IMR-90 (cell line): ENCODE measurements around the gene MICAL3. TPM values are rescaled to one million over a fixed set of nuclear protein-coding genes. Genes with fewer than 3 reads are reported as not detected.

Experiments
- ATAC-seq: fragments of 200-7000 bp; cut with Tn5 transposase; 2 replicates; pipeline ENCODE4 v1.9.1; 2020; ENCODE audit warnings: low read depth, mild to moderate bottlenecking, moderate library complexity
- BruUV-seq: library from RNA; stranded (reverse); fragments of 400-500 nt; replicated peaks from 2 replicates; lab custom pipeline; 2021; lab: Mats Ljungman, UMichigan
- CTCF ChIA-PET: fragments of 300-600 bp; formaldehyde crosslinking; extraction: SDS; loops from one replicate; lab custom pipeline; 2021; ENCODE audit warnings: antibody characterized with exemption; lab: Yijun Ruan, JAX
- POLR2A ChIA-PET: fragments of 300-600 bp; sonication (Branson Sonifier 250); formaldehyde crosslinking; loops from one replicate; lab custom pipeline; 2022; ENCODE audit warnings: antibody characterized with exemption; ENCODE audit not compliant: unreplicated experiment; lab: Charles Lee
- DNase-seq: peaks from one replicate; pipeline ENCODE4 v3.0.0; 2013
- H2AFZ ChIP-seq: replicated peaks from 2 replicates; pipeline ENCODE3; 2013; ENCODE audit warnings: low read length, mild to moderate bottlenecking; ENCODE audit not compliant: poor library complexity
- H2AK5ac ChIP-seq: 2 replicates; pipeline ENCODE4 v1.6.1; 2013; ENCODE audit warnings: low read depth, low read length, inconsistent platforms
- H2AK9ac ChIP-seq: replicated peaks from 2 replicates; pipeline ENCODE3; 2013; ENCODE audit warnings: mild to moderate bottlenecking, low read depth, low read length, moderate library complexity; ENCODE audit not compliant: poor library complexity
- H2BK120ac ChIP-seq: 2 replicates; pipeline ENCODE4 v1.6.1; 2013; ENCODE audit warnings: low read depth, low read length, inconsistent platforms
- H2BK15ac ChIP-seq: 3 replicates; pipeline ENCODE4 v1.6.1; 2013; ENCODE audit warnings: low read depth, low read length, inconsistent platforms
- H2BK20ac ChIP-seq: 2 replicates; pipeline ENCODE4 v1.6.1; 2013; ENCODE audit warnings: low read depth, mild to moderate bottlenecking, inconsistent platforms, low read length, moderate library complexity
- H2BK5ac ChIP-seq: 2 replicates; pipeline ENCODE4 v1.6.1; 2013; ENCODE audit warnings: mild to moderate bottlenecking, low read depth, low read length, inconsistent platforms; ENCODE audit not compliant: poor library complexity, severe bottlenecking
- H3K14ac ChIP-seq: replicated peaks from 2 replicates; pipeline ENCODE4 v1.6.1; 2013; ENCODE audit warnings: low read depth, low read length, inconsistent platforms
- H3K18ac ChIP-seq: 2 replicates; pipeline ENCODE4 v1.6.1; 2013; ENCODE audit warnings: low read depth, low read length, control low read depth
- H3K23ac ChIP-seq: 2 replicates; pipeline ENCODE4 v1.6.1; 2013; ENCODE audit warnings: low read depth, low read length, inconsistent platforms
- H3K27ac ChIP-seq: 2 replicates; pipeline ENCODE4 v1.5.1; 2013; ENCODE audit warnings: mild to moderate bottlenecking, control low read depth, low read length; ENCODE audit not compliant: insufficient read depth
- H3K27me3 ChIP-seq: 2 replicates; pipeline ENCODE4 v1.6.1; 2013; ENCODE audit warnings: low read length; ENCODE audit not compliant: control insufficient read depth, insufficient read depth
- H3K36me3 ChIP-seq: 2 replicates; pipeline ENCODE4 v1.6.1; 2013; ENCODE audit warnings: low read length, mixed read lengths; ENCODE audit not compliant: control insufficient read depth, insufficient read depth
- H3K4ac ChIP-seq: 2 replicates; pipeline ENCODE4 v1.6.1; 2013; ENCODE audit warnings: low read depth, low read length, inconsistent platforms
- H3K4me1 ChIP-seq: 2 replicates; pipeline ENCODE4 v1.6.1; 2013; ENCODE audit warnings: low read length, mixed read lengths; ENCODE audit not compliant: control insufficient read depth, insufficient read depth
- H3K4me2 ChIP-seq: 2 replicates; pipeline ENCODE4 v1.6.1; 2013; ENCODE audit warnings: low read depth, mild to moderate bottlenecking, control low read depth, low read length, moderate library complexity
- H3K4me3 ChIP-seq: 2 replicates; pipeline ENCODE4 v1.5.1; 2013; ENCODE audit warnings: low read depth, mild to moderate bottlenecking, control low read depth, low read length, moderate library complexity; ENCODE audit not compliant: insufficient read depth
- H3K56ac ChIP-seq: 2 replicates; pipeline ENCODE4 v1.6.1; 2013; ENCODE audit warnings: low read length, inconsistent platforms; ENCODE audit not compliant: insufficient read depth; ENCODE audit errors: extremely low read depth
- H3K79me1 ChIP-seq, 2 experiments: 2 replicates each; pipeline ENCODE4 v1.6.1; 2013; ENCODE audit warnings: low read length in 2 of 2, inconsistent platforms in 1 of 2, low read depth in 1 of 2
- H3K9ac ChIP-seq: 2 replicates; pipeline ENCODE4 v1.6.1; 2013; ENCODE audit warnings: low read depth, low read length, control low read depth
- H3K9me1 ChIP-seq: 2 replicates; pipeline ENCODE4 v1.6.1; 2013; ENCODE audit warnings: low read length, inconsistent platforms; ENCODE audit not compliant: insufficient read depth
- H3K9me3 ChIP-seq: 2 replicates; pipeline ENCODE4 v1.6.1; 2013; ENCODE audit warnings: low read length; ENCODE audit not compliant: control insufficient read depth, insufficient read depth
- H4K20me1 ChIP-seq: 2 replicates; pipeline ENCODE4 v1.6.1; 2013; ENCODE audit warnings: low read length, inconsistent platforms; ENCODE audit not compliant: insufficient read depth
- H4K5ac ChIP-seq: 2 replicates; pipeline ENCODE4 v1.6.1; 2013; ENCODE audit warnings: mild to moderate bottlenecking, low read depth, low read length, control low read depth
- H4K8ac ChIP-seq, 2 experiments: 2 replicates each; pipeline ENCODE4 v1.6.1; 2013; ENCODE audit warnings: low read depth in 2 of 2, low read length in 2 of 2, control low read depth in 1 of 2, inconsistent platforms in 1 of 2
- H4K91ac ChIP-seq: 2 replicates; pipeline ENCODE4 v1.6.1; 2013; ENCODE audit warnings: low read depth, low read length, inconsistent platforms; ENCODE audit not compliant: insufficient read depth
- BHLHE40 ChIP-seq: fragments of 150-350 bp; IDR thresholded peaks from 2 replicates; pipeline ENCODE4 v1.6.1; 2016; ENCODE audit warnings: mild to moderate bottlenecking, low read depth, low read length
- CEBPB ChIP-seq: IDR thresholded peaks from 2 replicates; pipeline ENCODE4 v1.6.1; 2012; ENCODE audit warnings: low read depth, low read length, improper control_type of control experiment
- CHD1 ChIP-seq: IDR thresholded peaks from 2 replicates; pipeline ENCODE4 v1.6.1; 2012; ENCODE audit warnings: low read depth, low read length, improper control_type of control experiment
- FOS ChIP-seq: fragments of 150-350 bp; IDR thresholded peaks from 2 replicates; pipeline ENCODE4 v1.6.1; 2016; ENCODE audit warnings: low read depth, low read length
- MAFK ChIP-seq: IDR thresholded peaks from 2 replicates; pipeline ENCODE4 v1.6.1; 2012; ENCODE audit warnings: low read depth, low read length, improper control_type of control experiment
- MAZ ChIP-seq: IDR thresholded peaks from 2 replicates; pipeline ENCODE4 v1.6.1; 2012; ENCODE audit warnings: low read depth, mild to moderate bottlenecking, low read length, improper control_type of control experiment, moderate library complexity, borderline replicate concordance
- MXI1 ChIP-seq: IDR thresholded peaks from 2 replicates; pipeline ENCODE4 v1.6.1; 2012; ENCODE audit warnings: low read depth, mild to moderate bottlenecking, low read length, moderate library complexity, borderline replicate concordance
- NFE2L2 ChIP-seq: fragments of 150-350 bp; IDR thresholded peaks from 2 replicates; pipeline ENCODE4 v1.6.1; 2016; ENCODE audit warnings: low read depth, mild to moderate bottlenecking, low read length
- POLR2A ChIP-seq: IDR thresholded peaks from 2 replicates; pipeline ENCODE4 v1.6.1; 2012; ENCODE audit warnings: mild to moderate bottlenecking, low read depth, low read length
- RAD21 ChIP-seq: IDR thresholded peaks from 2 replicates; pipeline ENCODE4 v1.6.1; 2012; ENCODE audit warnings: low read length, improper control_type of control experiment
- RCOR1 ChIP-seq: IDR thresholded peaks from 2 replicates; pipeline ENCODE4 v1.6.1; 2012; ENCODE audit warnings: mild to moderate bottlenecking, low read length, improper control_type of control experiment; ENCODE audit not compliant: insufficient replicate concordance
- SMC3 ChIP-seq: fragments of 150-350 bp; IDR thresholded peaks from 2 replicates; pipeline ENCODE4 v1.6.1; 2016; ENCODE audit warnings: low read depth, mild to moderate bottlenecking, antibody characterized with exemption, low read length, moderate library complexity
- WGBS, 2 experiments: methylation state at CpG; one replicate each; pipeline versions ENCODE4 v1.1.5 to v1.1.7; 2013; ENCODE audit warnings: missing lambda C conversion rate in 2 of 2; ENCODE audit not compliant: insufficient read length in 1 of 2; ENCODE audit errors: extremely low coverage in 2 of 2; 5-methylcytosine and 5-hydroxymethylcytosine counted together
- dilution Hi-C: fragments of 300-500 bp; cut with HindIII; formaldehyde crosslinking; loops from one replicate; pipeline ENCODE4 v1.14.3; 2018; ENCODE audit warnings: low sequenced_read_pairs; ENCODE audit not compliant: unreplicated experiment
- in situ Hi-C: fragments of 300-500 bp; cut with MboI; formaldehyde crosslinking; loops from 3 replicates; pipeline ENCODE4 v1.14.3; 2019; ENCODE audit warnings: low sequenced_read_pairs, inconsistent platforms, mixed read lengths
- intact Hi-C: fragments of 100-400 bp; cut with micrococcal nuclease; formaldehyde crosslinking; loops from 2 replicates; pipeline ENCODE4 v1.10.0; 2022
- polyA plus RNA-seq, 3 experiments: library from polyadenylated mRNA; depleted of rRNA; stranded (reverse); fragments of >200 nt; gene quantifications; 2 replicates each; pipeline ENCODE4 v1.2.3, GENCODE V29; 2012; ENCODE audit warnings: low replicate concordance in 1 of 3
- total RNA-seq: library from RNA; depleted of rRNA; stranded (reverse); fragments of >200 nt; gene quantifications from 2 replicates; pipeline ENCODE4 v1.2.3, GENCODE V29; 2012
- TF ChIP-seq, protein P1 (sequence below): conservative IDR thresholded peaks from 2 replicates; pipeline ENCODE4 v1.5.1; 2012; ENCODE audit warnings: mild to moderate bottlenecking, low read depth, low read length, improper control_type of control experiment
- TF ChIP-seq, protein P2 (sequence below): fragments of 150-350 bp; IDR thresholded peaks from 2 replicates; pipeline ENCODE4 v1.6.1; 2016; ENCODE audit warnings: low read depth, mild to moderate bottlenecking, low read length, moderate library complexity, borderline replicate concordance
- TF ChIP-seq, protein P3 (sequence below): fragments of 150-350 bp; IDR thresholded peaks from 2 replicates; pipeline ENCODE4 v1.6.1; 2017; ENCODE audit warnings: mild to moderate bottlenecking, antibody characterized with exemption, low read length, low read depth

Gene MICAL3
- total and polyA plus RNA-seq, 2 of the 4 experiments (the other 2 are of a cell fraction) = 17.6 to 26.8 TPM

GRCh38 chr22:17944256-17944655 is 80.1 kb downstream of the MICAL3 start:
- Histone ChIP-seq H2BK120ac (no peak overlapping the region), H3K4me2 (peak overlapping the region; percentile 62), H3K27ac (no peak overlapping the region), H3K56ac (no peak overlapping the region), H3K36me3 (no peaks in the 10 kb centered on the region), H2AFZ (no peak overlapping the region), H3K9me1 (peaks cover 7% of the 10 kb centered on the region; the same call in 1 of the 2 replicates), H4K5ac (no peak overlapping the region), H4K8ac (no peak overlapping the region), H4K20me1 (peaks cover 66% of the 10 kb centered on the region), H3K23ac (no peak overlapping the region), H2BK5ac (no peak overlapping the region), H3K9ac (no peak overlapping the region), H2BK20ac (no peak overlapping the region), H2AK5ac (0 out of 2 replicates have a peak overlapping the region, but pooled peaks have one; percentile 31), H3K9me3 (no peaks in the 10 kb centered on the region), H4K91ac (no peak overlapping the region), H3K14ac (no peak overlapping the region), H3K79me1 (peaks cover 56 to 92% of the 10 kb centered on the region in 2 experiments), H2BK15ac (no peak overlapping the region), H3K4me1 (peaks cover 9% of the 10 kb centered on the region), H3K4me3 (no peak overlapping the region), H3K4ac (no peak overlapping the region), H3K18ac (no peak overlapping the region), H2AK9ac (no peak overlapping the region), H3K27me3 (no peaks in the 10 kb centered on the region)
- WGBS, 2 experiments = 59% methylated on average over 8 of the region's 9 CpGs; no CpG with 5 or more reads in 1 of the 2 experiments
- no TSS peak for BruUV-seq
- in situ Hi-C loops = no loop called here
- TF ChIP-seq RAD21 (no peak), POLR2A (no peak), FOS (no peak), BHLHE40 (no peak), MAZ (no peak), RCOR1 (no peak), MXI1 (no peak), SMC3 (no peak), NFE2L2 (no peak), MAFK (no peak), CEBPB (no peak), CHD1 (no peak)
- TF ChIP-seq, protein P1, sequence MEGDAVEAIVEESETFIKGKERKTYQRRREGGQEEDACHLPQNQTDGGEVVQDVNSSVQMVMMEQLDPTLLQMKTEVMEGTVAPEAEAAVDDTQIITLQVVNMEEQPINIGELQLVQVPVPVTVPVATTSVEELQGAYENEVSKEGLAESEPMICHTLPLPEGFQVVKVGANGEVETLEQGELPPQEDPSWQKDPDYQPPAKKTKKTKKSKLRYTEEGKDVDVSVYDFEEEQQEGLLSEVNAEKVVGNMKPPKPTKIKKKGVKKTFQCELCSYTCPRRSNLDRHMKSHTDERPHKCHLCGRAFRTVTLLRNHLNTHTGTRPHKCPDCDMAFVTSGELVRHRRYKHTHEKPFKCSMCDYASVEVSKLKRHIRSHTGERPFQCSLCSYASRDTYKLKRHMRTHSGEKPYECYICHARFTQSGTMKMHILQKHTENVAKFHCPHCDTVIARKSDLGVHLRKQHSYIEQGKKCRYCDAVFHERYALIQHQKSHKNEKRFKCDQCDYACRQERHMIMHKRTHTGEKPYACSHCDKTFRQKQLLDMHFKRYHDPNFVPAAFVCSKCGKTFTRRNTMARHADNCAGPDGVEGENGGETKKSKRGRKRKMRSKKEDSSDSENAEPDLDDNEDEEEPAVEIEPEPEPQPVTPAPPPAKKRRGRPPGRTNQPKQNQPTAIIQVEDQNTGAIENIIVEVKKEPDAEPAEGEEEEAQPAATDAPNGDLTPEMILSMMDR = no peak
- TF ChIP-seq, protein P2, sequence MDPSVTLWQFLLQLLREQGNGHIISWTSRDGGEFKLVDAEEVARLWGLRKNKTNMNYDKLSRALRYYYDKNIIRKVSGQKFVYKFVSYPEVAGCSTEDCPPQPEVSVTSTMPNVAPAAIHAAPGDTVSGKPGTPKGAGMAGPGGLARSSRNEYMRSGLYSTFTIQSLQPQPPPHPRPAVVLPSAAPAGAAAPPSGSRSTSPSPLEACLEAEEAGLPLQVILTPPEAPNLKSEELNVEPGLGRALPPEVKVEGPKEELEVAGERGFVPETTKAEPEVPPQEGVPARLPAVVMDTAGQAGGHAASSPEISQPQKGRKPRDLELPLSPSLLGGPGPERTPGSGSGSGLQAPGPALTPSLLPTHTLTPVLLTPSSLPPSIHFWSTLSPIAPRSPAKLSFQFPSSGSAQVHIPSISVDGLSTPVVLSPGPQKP = no peak
- TF ChIP-seq, protein P3, sequence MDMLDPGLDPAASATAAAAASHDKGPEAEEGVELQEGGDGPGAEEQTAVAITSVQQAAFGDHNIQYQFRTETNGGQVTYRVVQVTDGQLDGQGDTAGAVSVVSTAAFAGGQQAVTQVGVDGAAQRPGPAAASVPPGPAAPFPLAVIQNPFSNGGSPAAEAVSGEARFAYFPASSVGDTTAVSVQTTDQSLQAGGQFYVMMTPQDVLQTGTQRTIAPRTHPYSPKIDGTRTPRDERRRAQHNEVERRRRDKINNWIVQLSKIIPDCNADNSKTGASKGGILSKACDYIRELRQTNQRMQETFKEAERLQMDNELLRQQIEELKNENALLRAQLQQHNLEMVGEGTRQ = no peak
- CTCF ChIA-PET = interaction anchor here (1.1 kb wide), 1 partner anchor 41 kb away, joined by 3 read pairs; no protein-coding TSS in a partner anchor
- POLR2A ChIA-PET = no interaction called here
- intact Hi-C loops = no loop called here
- DNase-seq = no peak
- ATAC-seq = peak; percentile 32
- dilution Hi-C loops = no loop called here
